DMS153 (cell line): ENCODE results near the gene USP5.
"Not testable (repeated sequence)": the region's sequence is repeated elsewhere in the genome, so short reads cannot be mapped to it uniquely, and the experiment has no call there.

Experiments
- DNase-seq: peaks from one replicate; lab custom pipeline; 2025; lab: John Stamatoyannopoulos, UW

USP5 gene

GRCh38 chr12:6866163-6866919 is 14.4 kb downstream of the USP5 start:
- DNase-seq = no peak

- no peak for DNase-seq
Observed at GRCh38 chr12:6866920-6867412, 15.0 kb downstream of the USP5 start.

GRCh38 chr12:6867413-6868210 is 15.7 kb downstream of the USP5 start, which contains the start of gene TPI1:
TPI1 (plus strand) TSS chr12:6867531; CDS start chr12:6867567, 36 bp downstream.
- DNase-seq = peak; percentile 27

- DNase-seq = no peak
Observed at GRCh38 chr12:6868211-6869048, 16.5 kb downstream of the USP5 start.

- peak; percentile 52 for DNase-seq
Observed at GRCh38 chr12:6869049-6870021, 17.4 kb downstream of the USP5 start.

- not testable (repeated sequence) for DNase-seq
Observed at GRCh38 chr12:6870304-6870703, 18.4 kb downstream of the USP5 start.

GRCh38 chr12:6871052-6871957 is 19.4 kb downstream of the USP5 start:
- DNase-seq = peak; percentile 35

GRCh38 chr12:6872073-6873048 is 20.4 kb downstream of the USP5 start:
- peak; percentile 40 for DNase-seq

GRCh38 chr12:6873094-6874014 is 21.4 kb downstream of the USP5 start, which contains the start of gene SPSB2:
SPSB2 (minus strand) TSS chr12:6873303; CDS start chr12:6872901, 402 bp downstream.
- peak; percentile 93 for DNase-seq

GRCh38 chr12:6874015-6874368 is 22.0 kb downstream of the USP5 start:
- DNase-seq = not testable (repeated sequence)

GRCh38 chr12:6879824-6880223 is 27.9 kb downstream of the USP5 start:
- DNase-seq = not testable (repeated sequence)

- DNase-seq = no peak
Observed at GRCh38 chr12:6883252-6883651, 31.3 kb downstream of the USP5 start.

- DNase-seq = no peak
Observed at GRCh38 chr12:6883683-6884082, 31.7 kb downstream of the USP5 start.

- no peak for DNase-seq
Observed at GRCh38 chr12:6884539-6884938, 32.6 kb downstream of the USP5 start.

GRCh38 chr12:6886206-6886999 is 34.5 kb downstream of the USP5 start:
- not testable (repeated sequence) for DNase-seq

- no peak for DNase-seq
Observed at GRCh38 chr12:6887460-6887859, 35.5 kb downstream of the USP5 start.

GRCh38 chr12:6888360-6888759 is 36.4 kb downstream of the USP5 start:
- no peak for DNase-seq
